ENCODE measurements around the gene FARP2.

DNA sequence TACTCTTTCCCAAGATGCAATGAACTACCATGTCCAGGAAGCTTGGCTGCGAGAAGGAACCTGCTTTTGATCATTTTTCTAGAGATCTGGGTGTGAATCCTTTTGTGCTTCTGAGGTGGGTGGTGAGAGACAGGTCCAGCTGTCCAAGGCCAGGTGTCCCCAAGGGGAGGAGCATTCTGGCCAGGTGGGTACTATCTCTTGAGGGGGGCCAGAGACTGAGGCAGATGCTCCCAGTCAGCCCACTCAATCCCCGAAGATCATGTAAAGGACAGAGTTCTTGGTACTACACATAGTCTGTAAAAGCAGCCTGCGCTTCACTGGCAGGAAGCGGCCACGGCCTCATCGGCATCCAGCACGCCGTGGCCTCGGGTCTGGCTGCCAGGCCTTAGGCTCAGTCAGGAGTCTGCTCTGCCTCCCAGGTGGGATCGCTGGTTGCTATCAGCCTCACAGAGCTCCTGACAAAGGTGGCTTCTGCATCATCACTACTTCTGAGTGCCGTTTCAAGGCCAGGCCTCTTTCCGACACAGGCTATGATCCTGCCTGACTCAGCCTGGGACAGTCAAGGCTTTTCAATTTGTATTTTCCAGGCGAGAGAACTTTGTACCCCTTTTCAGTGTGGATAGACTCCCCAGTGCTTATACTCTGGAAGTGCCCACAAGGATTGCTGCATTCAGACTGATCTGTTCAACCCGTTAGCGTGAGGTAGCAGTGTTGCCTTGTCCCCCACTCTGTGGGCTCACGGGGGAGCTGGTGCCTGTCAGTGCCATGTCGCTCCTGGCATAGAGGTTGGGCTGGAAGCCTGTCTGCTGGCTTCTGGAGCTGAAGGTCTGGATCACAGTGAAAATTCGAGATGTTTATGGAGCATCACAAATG is 123.2 kb downstream of the FARP2 start:
- TF ChIP-seq, protein P1, sequence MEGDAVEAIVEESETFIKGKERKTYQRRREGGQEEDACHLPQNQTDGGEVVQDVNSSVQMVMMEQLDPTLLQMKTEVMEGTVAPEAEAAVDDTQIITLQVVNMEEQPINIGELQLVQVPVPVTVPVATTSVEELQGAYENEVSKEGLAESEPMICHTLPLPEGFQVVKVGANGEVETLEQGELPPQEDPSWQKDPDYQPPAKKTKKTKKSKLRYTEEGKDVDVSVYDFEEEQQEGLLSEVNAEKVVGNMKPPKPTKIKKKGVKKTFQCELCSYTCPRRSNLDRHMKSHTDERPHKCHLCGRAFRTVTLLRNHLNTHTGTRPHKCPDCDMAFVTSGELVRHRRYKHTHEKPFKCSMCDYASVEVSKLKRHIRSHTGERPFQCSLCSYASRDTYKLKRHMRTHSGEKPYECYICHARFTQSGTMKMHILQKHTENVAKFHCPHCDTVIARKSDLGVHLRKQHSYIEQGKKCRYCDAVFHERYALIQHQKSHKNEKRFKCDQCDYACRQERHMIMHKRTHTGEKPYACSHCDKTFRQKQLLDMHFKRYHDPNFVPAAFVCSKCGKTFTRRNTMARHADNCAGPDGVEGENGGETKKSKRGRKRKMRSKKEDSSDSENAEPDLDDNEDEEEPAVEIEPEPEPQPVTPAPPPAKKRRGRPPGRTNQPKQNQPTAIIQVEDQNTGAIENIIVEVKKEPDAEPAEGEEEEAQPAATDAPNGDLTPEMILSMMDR (IDR thresholded peaks at IDR 0.05; ENCODE audit: low read length), result no peak
- no peak for TF ChIP-seq EZH2 (IDR thresholded peaks at IDR 0.05; ENCODE audit: borderline replicate concordance, low read length)
